Esophagus squamous epithelium (tissue), 5 donors: ENCODE data around the gene AHR. TPM values are rescaled to one million over a fixed set of nuclear protein-coding genes. Genes with fewer than 3 reads are reported as not detected.
A peak's percentile ranks its signal among the peaks of the same experiment; 100 is the strongest.

Source experiments
- DNase-seq: peaks from one replicate; lab custom pipeline; 2025; lab: John Stamatoyannopoulos, UW
- H3K27ac ChIP-seq, 4 donors: fragments of 200-600 bp; sonication (generic); one replicate each; pipeline ENCODE4 v1.5.1; 2016 to 2019; ENCODE audit warnings: mild to moderate bottlenecking in 1 of 4
- H3K27me3 ChIP-seq, 4 donors: fragments of 200-600 bp; sonication (generic); 1 replicate in 3 of 4; 2 replicates in 1 of 4; pipeline versions ENCODE4 v1.5.1 to v1.6.0; 2017 to 2021; ENCODE audit warnings: antibody characterized with exemption in 1 of 4
- H3K36me3 ChIP-seq, 3 donors: fragments of 200-600 bp; sonication (generic); one replicate each; pipeline ENCODE4 v1.5.1; 2016 to 2019
- H3K4me1 ChIP-seq, 3 donors: fragments of 200-600 bp; sonication (generic); one replicate each; pipeline ENCODE4 v1.5.1; 2017 to 2019
- H3K4me3 ChIP-seq, 4 donors: fragments of 200-600 bp; sonication (generic); 1 replicate in 3 of 4; 2 replicates in 1 of 4; pipeline ENCODE4 v1.5.1; 2016 to 2019; ENCODE audit warnings: mild to moderate bottlenecking in 2 of 4, moderate library complexity in 1 of 4
- H3K9me3 ChIP-seq, 3 donors: fragments of 200-600 bp; sonication (generic); one replicate each; pipeline ENCODE4 v1.5.1; 2016 to 2019
- POLR2A ChIP-seq, 4 donors: fragments of 450-650 bp; IDR thresholded peaks; one replicate each; pipeline ENCODE4 v1.6.1; 2017; ENCODE audit warnings: antibody characterized with exemption in 4 of 4, mild to moderate bottlenecking in 4 of 4, moderate library complexity in 3 of 4
- WGBS, 2 donors: methylation state at CpG; one replicate each; pipeline ENCODE4 v1.1.5; 2018; 5-methylcytosine and 5-hydroxymethylcytosine counted together
- intact Hi-C: fragments of 100-400 bp; cut with DNase I; formaldehyde crosslinking; loops from one replicate; pipeline ENCODE4 v1.15.0; 2022
- total RNA-seq, 4 donors: library from RNA; depleted of rRNA; stranded (reverse); fragments of >200 nt; gene quantifications; one replicate each; pipeline ENCODE4 v1.1.0, GENCODE V29; 2016
- TF ChIP-seq, protein P1 (sequence below), 6 experiments: fragments of 450-650 bp in 4 of 6; fragments of 200-600 bp in 2 of 6; sonication (generic) in 2 of 6; IDR thresholded peaks; one replicate each; pipeline ENCODE4 v1.5.1; 2016 to 2019; ENCODE audit warnings: antibody characterized with exemption in 6 of 6, mild to moderate bottlenecking in 4 of 6, moderate library complexity in 4 of 6
- donor health status: DM: yes; HTN: yes; CAD: no.

The AHR gene
- total RNA-seq, 4 donors from 2014 or later, result 29.8 to 89.5 (median 57.5) TPM

- 0 to 1% methylated on average over 13 of the region's 13 CpGs for WGBS, 2 donors
- DNase-seq, result no peak
- peak overlapping the region; percentile 74 to 100 (median 90) for H3K4me3 ChIP-seq
Measured at GRCh38 chr7:17299483-17299991, 1.1 kb downstream of the AHR start.

GRCh38 chr7:17300012-17300411 is 1.6 kb downstream of the AHR start:
- peak overlapping the region; percentile 74 to 100 (median 90) for H3K4me3 ChIP-seq
- no peak for DNase-seq
- H3K27ac ChIP-seq, result peak overlapping the region; percentile 96 to 99 (median 98)
- H3K27me3 ChIP-seq, result no peaks in the 10 kb centered on the region
- TF ChIP-seq, protein P1, sequence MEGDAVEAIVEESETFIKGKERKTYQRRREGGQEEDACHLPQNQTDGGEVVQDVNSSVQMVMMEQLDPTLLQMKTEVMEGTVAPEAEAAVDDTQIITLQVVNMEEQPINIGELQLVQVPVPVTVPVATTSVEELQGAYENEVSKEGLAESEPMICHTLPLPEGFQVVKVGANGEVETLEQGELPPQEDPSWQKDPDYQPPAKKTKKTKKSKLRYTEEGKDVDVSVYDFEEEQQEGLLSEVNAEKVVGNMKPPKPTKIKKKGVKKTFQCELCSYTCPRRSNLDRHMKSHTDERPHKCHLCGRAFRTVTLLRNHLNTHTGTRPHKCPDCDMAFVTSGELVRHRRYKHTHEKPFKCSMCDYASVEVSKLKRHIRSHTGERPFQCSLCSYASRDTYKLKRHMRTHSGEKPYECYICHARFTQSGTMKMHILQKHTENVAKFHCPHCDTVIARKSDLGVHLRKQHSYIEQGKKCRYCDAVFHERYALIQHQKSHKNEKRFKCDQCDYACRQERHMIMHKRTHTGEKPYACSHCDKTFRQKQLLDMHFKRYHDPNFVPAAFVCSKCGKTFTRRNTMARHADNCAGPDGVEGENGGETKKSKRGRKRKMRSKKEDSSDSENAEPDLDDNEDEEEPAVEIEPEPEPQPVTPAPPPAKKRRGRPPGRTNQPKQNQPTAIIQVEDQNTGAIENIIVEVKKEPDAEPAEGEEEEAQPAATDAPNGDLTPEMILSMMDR (IDR thresholded peaks at IDR 0.05), result no peak
- no peak for TF ChIP-seq POLR2A (IDR thresholded peaks at IDR 0.05)
- intact Hi-C loops, result loop anchor here (10.0 kb wide), 1 partner anchor 315 kb away; no protein-coding TSS in a partner anchor
- H3K4me1 ChIP-seq, result peaks cover 5 to 51% (median 18%) of the 10 kb centered on the region in 3 donors
- no peaks in the 10 kb centered on the region for H3K9me3 ChIP-seq
- no peaks in the 10 kb centered on the region for H3K36me3 ChIP-seq
- 0 to 1% methylated on average over 5 of the region's 5 CpGs for WGBS, 2 donors

More at GRCh38 chr7:17299483-17299991, 1.1 kb downstream of the AHR start:
- TF ChIP-seq, protein P1 (IDR thresholded peaks at IDR 0.05), result no peak
- no peak for TF ChIP-seq POLR2A (IDR thresholded peaks at IDR 0.05)
- peaks cover 2 to 47% (median 18%) of the 10 kb centered on the region in 3 donors for H3K4me1 ChIP-seq
- no peaks in the 10 kb centered on the region for H3K27me3 ChIP-seq
- peak overlapping the region; percentile 96 to 99 (median 98) for H3K27ac ChIP-seq
- H3K36me3 ChIP-seq, result no peaks in the 10 kb centered on the region
- intact Hi-C loops, result no loop called here
- no peaks in the 10 kb centered on the region for H3K9me3 ChIP-seq

DNA sequence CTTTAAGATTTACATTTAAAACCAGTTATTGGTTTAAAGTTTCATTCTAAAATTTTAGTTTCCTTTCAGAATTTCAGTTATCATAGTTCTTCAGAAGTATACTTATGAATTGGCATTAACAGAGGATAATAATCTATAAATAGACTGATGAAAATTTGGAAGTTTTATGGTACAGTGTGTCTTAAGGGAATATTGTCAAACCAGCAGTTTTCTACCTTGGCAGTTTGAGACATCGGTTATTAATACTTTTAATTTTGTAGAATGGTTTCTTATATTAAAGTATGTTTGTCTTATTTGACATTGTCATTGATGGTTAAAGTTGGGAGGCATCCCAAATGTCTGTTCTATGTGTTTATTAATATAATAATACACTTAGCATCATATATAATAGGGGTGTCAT is 2.0 kb downstream of the AHR start:
- 0 to 12% methylated on average over 1 of the region's 1 CpG for WGBS, 2 donors

DNA sequence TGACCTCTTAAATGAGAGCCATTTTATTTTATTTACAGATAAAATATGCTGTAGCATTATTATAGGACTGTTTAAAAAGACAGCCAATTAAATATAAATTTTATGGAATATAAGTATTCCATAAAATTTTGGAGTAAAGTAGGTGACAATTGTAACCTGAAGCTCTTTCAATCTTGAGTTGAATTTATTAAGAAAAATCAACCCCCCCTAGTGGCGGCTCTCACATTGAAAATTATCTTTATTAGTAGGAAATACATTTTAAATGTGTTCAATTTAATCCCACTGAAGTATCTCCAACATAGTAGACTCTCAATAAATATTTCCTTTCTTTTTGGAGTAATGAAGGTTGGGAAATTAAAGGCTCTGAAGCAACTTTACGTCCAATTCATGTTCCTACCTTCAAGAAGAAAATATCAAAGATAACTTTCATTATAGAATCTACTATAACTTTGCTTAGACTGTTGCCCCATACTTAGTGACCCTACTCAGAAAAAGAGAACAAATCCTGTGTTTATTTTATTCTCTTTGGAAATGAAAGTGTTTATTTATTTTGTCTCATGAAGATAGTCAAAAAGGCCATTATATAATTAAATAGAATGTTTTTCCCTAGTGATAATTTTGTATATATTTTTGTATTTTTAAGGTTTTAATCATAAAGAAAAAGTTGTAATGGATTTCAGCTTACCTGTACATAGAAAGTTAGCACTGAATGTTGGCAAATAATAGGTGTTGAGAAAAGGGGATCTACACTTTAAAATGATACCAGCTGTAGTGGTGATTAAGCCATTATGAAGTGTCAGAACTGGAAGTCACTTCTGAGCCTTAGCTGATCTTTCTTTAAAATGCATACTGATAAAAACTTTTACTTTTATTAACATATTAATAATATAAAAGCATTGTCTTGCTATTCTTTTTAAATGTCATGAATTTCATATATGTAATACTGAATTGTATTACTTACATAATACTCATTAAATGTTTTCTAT is 3.3 kb downstream of the AHR start:
- intact Hi-C loops, result loop anchor here (10.0 kb wide), 1 partner anchor 317 kb away; no protein-coding TSS in a partner anchor
- WGBS, 2 donors, result 2 to 5% methylated on average over 2 of the region's 2 CpGs
- Histone ChIP-seq H3K36me3 (no peaks in the 10 kb centered on the region), H3K9me3 (no peaks in the 10 kb centered on the region), H3K4me3 (peak overlapping the region; percentile 74 to 100 (median 90)), H3K27me3 (no peaks in the 10 kb centered on the region), H3K27ac (peak overlapping the region; percentile 25 to 97 (median 76)), H3K4me1 (peaks cover 19 to 69% (median 33%) of the 10 kb centered on the region in 3 donors)
- TF ChIP-seq, protein P1 (IDR thresholded peaks at IDR 0.05), result peak; percentile 53 to 78 (median 70)
- no peak for TF ChIP-seq POLR2A (IDR thresholded peaks at IDR 0.05)
- DNase-seq, result no peak

More for the DNA sequence above, 2.0 kb downstream of the AHR start:
- Histone ChIP-seq H3K36me3 (no peaks in the 10 kb centered on the region), H3K4me1 (peaks cover 5 to 56% (median 21%) of the 10 kb centered on the region in 3 donors), H3K9me3 (no peaks in the 10 kb centered on the region), H3K27me3 (no peaks in the 10 kb centered on the region), H3K27ac (peak overlapping the region; percentile 96 to 99 (median 98)), H3K4me3 (peak overlapping the region; percentile 74 to 100 (median 90))
- TF ChIP-seq, protein P1 (IDR thresholded peaks at IDR 0.05), result no peak
- TF ChIP-seq POLR2A (IDR thresholded peaks at IDR 0.05), result no peak
- DNase-seq, result no peak
- intact Hi-C loops, result loop anchor here (10.0 kb wide), 1 partner anchor 316 kb away; no protein-coding TSS in a partner anchor
